Rectal smooth muscle tissue (tissue), 1 donor: Measurements from ENCODE around the gene ATP7B.

Experiments used
- H3K27ac ChIP-seq: one replicate; pipeline ENCODE4 v1.7.0; 2013; ENCODE audit warnings: low read depth, low read length, inconsistent platforms
- H3K27me3 ChIP-seq: one replicate; pipeline ENCODE4 v1.7.0; 2013; ENCODE audit warnings: low read length; ENCODE audit not compliant: control insufficient read depth, insufficient read depth
- H3K36me3 ChIP-seq: one replicate; pipeline ENCODE4 v1.7.0; 2013; ENCODE audit warnings: low read length; ENCODE audit not compliant: control insufficient read depth, insufficient read depth
- H3K4me1 ChIP-seq: one replicate; pipeline ENCODE4 v1.7.0; 2013; ENCODE audit warnings: low read length; ENCODE audit not compliant: control insufficient read depth, insufficient read depth
- H3K4me3 ChIP-seq: one replicate; pipeline ENCODE4 v1.7.0; 2013; ENCODE audit warnings: low read length
- H3K9ac ChIP-seq: one replicate; pipeline ENCODE4 v1.7.0; 2013; ENCODE audit warnings: low read length

ATP7B gene

DNA sequence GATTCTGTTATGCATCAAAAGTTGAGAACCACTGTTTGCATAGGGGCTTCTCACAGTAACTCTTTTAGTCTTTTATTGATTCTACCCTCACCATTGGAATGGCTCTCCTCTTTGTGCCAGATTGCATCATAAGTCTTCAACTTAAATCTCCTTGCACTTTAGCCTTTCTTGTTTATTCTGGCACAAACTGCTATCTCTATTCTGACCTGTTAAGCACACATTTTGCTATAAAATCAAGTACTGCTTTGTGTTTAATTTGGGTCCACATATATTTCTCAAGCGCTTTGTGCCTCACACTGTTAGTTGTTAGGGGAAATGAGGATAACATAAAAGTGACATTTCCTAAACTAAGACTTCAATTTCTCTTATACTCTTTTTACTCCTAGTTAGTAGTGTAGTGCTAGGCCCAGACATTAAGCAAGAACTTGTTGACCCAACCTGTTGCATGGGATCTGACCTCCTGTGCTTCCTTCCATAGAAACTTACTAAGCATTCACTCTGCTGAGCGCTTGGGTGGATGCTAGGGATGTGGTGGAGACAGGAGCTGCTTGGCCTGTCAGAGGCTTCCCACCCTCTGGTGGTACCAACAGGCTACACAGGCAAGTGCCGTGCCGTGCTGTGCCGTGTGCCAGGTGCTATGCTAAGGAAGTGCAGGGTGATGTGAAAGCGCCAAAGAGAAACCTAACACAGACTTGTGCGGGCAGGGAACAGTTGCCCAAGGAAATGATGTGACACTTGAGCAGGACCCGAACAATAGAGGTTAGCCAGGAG is 14.4 kb upstream of the ATP7B start:
- H3K36me3 ChIP-seq: no peaks in the 10 kb centered on the region
- H3K4me1 ChIP-seq: no peaks in the 10 kb centered on the region
- no peak overlapping the region for H3K9ac ChIP-seq
- H3K27me3 ChIP-seq: no peaks in the 10 kb centered on the region
- H3K4me3 ChIP-seq: no peak overlapping the region
- H3K27ac ChIP-seq: no peak overlapping the region

DNA sequence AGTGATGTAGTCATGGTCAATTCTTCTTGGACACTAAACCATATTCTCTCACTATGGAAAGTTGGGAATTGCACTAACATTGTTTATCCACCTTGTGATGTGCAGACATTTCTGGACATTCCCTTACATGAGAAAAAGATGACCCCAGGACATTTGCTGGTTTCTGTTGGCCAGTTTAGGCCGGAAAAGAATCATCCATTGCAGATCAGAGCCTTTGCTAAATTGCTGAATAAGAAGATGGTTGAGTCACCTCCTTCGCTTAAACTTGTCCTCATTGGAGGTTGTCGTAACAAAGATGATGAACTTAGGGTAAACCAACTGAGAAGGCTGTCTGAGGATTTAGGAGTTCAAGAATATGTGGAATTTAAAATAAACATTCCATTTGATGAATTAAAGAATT is 13.2 kb upstream of the ATP7B start, which contains the start of gene UTP14C:
TSS of gene UTP14C (plus strand) at position 211 of the 400 bp plus-strand sequence. CDS start 4,114 bp downstream, outside the sequence.
- Histone ChIP-seq H3K36me3 (no peaks in the 10 kb centered on the region), H3K9ac (no peak within 1 kb of the TSS), H3K4me3 (no peak within 1 kb of the TSS), H3K27ac (no peak within 1 kb of the TSS), H3K4me1 (no peaks in the 10 kb centered on the region), H3K27me3 (no peaks in the 10 kb centered on the region)

- no peak overlapping the region for H3K27ac ChIP-seq
- no peak overlapping the region for H3K9ac ChIP-seq
- H3K4me1 ChIP-seq: no peaks in the 10 kb centered on the region
- no peaks in the 10 kb centered on the region for H3K36me3 ChIP-seq
- H3K27me3 ChIP-seq: no peaks in the 10 kb centered on the region
- H3K4me3 ChIP-seq: no peak overlapping the region
These were observed 11.1 kb upstream of the ATP7B start for GRCh38 chr13:52022356-52022755.

- Histone ChIP-seq H3K4me1 (no peaks in the 10 kb centered on the region), H3K9ac (no peak overlapping the region), H3K36me3 (no peaks in the 10 kb centered on the region), H3K4me3 (no peak overlapping the region), H3K27ac (no peak overlapping the region), H3K27me3 (no peaks in the 10 kb centered on the region)
These were observed 8.9 kb upstream of the ATP7B start for GRCh38 chr13:52020191-52020590.

DNA sequence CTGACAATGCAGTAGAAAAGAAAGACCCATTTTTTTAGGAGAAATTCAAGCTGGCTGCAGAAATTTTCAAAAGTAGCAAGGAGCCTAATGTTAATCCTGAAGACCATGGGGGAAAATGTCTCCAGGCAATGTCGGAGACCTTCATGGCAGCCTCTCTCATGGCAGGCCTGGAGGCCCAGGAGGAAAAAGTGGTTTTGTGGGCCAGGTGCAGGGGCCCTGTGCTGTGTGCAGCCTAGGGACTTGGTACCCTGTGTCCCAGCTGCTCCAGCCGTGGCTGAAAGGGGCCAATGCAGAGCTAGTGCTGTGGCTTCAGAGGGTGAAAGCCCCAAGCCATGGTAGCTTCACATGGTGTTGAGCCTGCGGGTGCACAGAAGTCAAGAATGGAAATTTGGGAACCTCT is 5.0 kb upstream of the ATP7B start:
- Histone ChIP-seq H3K27ac (no peak overlapping the region), H3K36me3 (no peaks in the 10 kb centered on the region), H3K4me3 (no peak overlapping the region), H3K9ac (no peak overlapping the region), H3K4me1 (peaks cover 5% of the 10 kb centered on the region), H3K27me3 (no peaks in the 10 kb centered on the region)

DNA sequence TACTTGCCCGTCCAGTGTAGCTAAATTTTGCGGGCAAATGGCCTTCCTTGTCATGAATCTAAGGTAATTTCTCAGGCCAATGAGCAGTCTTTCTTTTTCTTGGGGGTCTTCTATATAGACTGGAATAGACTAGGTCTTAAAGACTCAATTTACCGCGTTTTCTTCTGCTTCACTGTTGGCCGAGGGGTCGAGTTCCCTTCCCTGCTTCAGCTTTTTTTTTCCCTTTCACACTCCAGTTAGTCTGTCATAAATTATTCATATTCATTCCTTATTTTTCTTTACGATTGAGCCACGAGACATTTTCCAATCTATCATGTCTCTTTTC is 1.2 kb upstream of the ATP7B start:
- H3K36me3 ChIP-seq: no peaks in the 10 kb centered on the region
- peak overlapping the region; percentile 84 for H3K4me3 ChIP-seq
- peak overlapping the region; percentile 16 for H3K27ac ChIP-seq
- peaks cover 5% of the 10 kb centered on the region for H3K4me1 ChIP-seq
- H3K27me3 ChIP-seq: no peaks in the 10 kb centered on the region
- H3K9ac ChIP-seq: peak overlapping the region; percentile 34

- Histone ChIP-seq H3K27me3 (no peaks in the 10 kb centered on the region), H3K36me3 (no peaks in the 10 kb centered on the region), H3K4me3 (peak within 1 kb of the TSS; percentile 97), H3K9ac (peak within 1 kb of the TSS; percentile 74), H3K4me1 (peaks cover 5% of the 10 kb centered on the region), H3K27ac (peak within 1 kb of the TSS; percentile 48)
These were observed 622 bp upstream of the ATP7B start, which contains the start of gene ALG11 for GRCh38 chr13:52011632-52012511. Gene ALG11 (plus strand): TSS chr13:52012398. CDS start chr13:52012419, 21 bp downstream.

- H3K27ac ChIP-seq: no peak overlapping the region
- H3K27me3 ChIP-seq: no peaks in the 10 kb centered on the region
- no peak overlapping the region for H3K9ac ChIP-seq
- peaks cover 5% of the 10 kb centered on the region for H3K4me1 ChIP-seq
- no peak overlapping the region for H3K4me3 ChIP-seq
- H3K36me3 ChIP-seq: no peaks in the 10 kb centered on the region
These were observed 1.3 kb downstream of the ATP7B start for GRCh38 chr13:52009946-52010345.

- Histone ChIP-seq H3K27ac (no peak overlapping the region), H3K36me3 (no peaks in the 10 kb centered on the region), H3K4me1 (no peaks in the 10 kb centered on the region), H3K9ac (no peak overlapping the region), H3K27me3 (no peaks in the 10 kb centered on the region), H3K4me3 (no peak overlapping the region)
These were observed 4.6 kb downstream of the ATP7B start for GRCh38 chr13:52006523-52007245.

- H3K27ac ChIP-seq: no peak overlapping the region
- no peak overlapping the region for H3K4me3 ChIP-seq
- H3K4me1 ChIP-seq: no peaks in the 10 kb centered on the region
- H3K9ac ChIP-seq: no peak overlapping the region
- no peaks in the 10 kb centered on the region for H3K27me3 ChIP-seq
- H3K36me3 ChIP-seq: no peaks in the 10 kb centered on the region
These were observed 5.3 kb downstream of the ATP7B start for GRCh38 chr13:52005841-52006522.

DNA sequence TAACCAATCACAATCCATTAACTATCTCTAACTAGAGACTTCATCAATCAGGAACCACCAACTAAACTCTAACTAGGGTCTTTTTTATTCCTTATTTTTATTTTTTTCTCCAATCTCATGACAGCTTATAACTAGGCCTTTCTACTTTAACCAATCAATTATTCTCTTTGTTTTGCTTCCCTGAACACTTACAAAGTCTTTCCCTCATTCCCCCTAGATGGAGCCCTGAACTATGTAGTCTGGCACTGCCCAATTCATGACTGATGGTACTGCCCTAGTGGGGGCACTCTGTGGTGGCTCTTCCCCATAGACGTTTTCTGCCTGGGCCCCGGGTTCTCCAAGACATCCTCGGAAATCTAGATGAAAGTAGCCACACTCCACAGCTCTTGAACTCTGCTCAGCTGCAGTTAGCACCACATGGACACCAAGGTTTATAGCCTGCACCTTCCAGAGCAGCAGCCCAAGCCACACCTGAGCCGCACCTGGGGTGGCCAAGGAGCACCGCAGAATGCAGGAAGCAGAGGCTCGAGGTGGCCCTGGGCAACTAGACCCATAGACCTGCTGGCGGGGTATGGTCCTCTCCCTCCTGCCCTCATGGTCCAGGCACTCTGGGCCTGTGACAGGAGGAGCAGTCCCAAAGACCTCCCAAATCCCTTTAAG is 6.6 kb downstream of the ATP7B start:
- peaks cover 6% of the 10 kb centered on the region for H3K4me1 ChIP-seq
- H3K27ac ChIP-seq: no peak overlapping the region

More for the DNA sequence above, 6.6 kb downstream of the ATP7B start:
- Histone ChIP-seq H3K27me3 (no peaks in the 10 kb centered on the region), H3K36me3 (no peaks in the 10 kb centered on the region), H3K4me3 (no peak overlapping the region), H3K9ac (no peak overlapping the region)
